Prostate gland (tissue), 2 donors: ENCODE data around the gene VSNL1. TPM values are rescaled to one million over a fixed set of nuclear protein-coding genes. Genes with fewer than 3 reads are reported as not detected.

Source experiments
- DNase-seq: peaks from one replicate; pipeline ENCODE4 v3.0.0-alpha.2; 2019; ENCODE audit warnings: low spot score
- H3K27ac ChIP-seq, 2 donors: fragments of 200-600 bp; sonication (generic); 2 replicates each; pipeline ENCODE4 v1.5.1; 2017 to 2019
- H3K27me3 ChIP-seq: fragments of 200-600 bp; sonication (generic); replicated peaks from 2 replicates; pipeline ENCODE4 v1.5.1; 2019; ENCODE audit not compliant: insufficient read depth
- H3K36me3 ChIP-seq, 2 donors: fragments of 200-600 bp; sonication (generic); 1 replicate in 1 of 2; 2 replicates in 1 of 2; pipeline versions ENCODE4 v1.5.1 to v1.8.1; 2017 to 2019
- H3K4me1 ChIP-seq: fragments of 200-600 bp; sonication (generic); replicated peaks from 2 replicates; pipeline ENCODE4 v1.5.1; 2019
- H3K4me3 ChIP-seq, 2 donors: fragments of 200-600 bp; sonication (generic); 2 replicates each; pipeline ENCODE4 v1.5.1; 2017 to 2019
- H3K9me3 ChIP-seq: fragments of 200-600 bp; sonication (generic); 2 replicates; pipeline ENCODE4 v1.5.1; 2017
- CTCF ChIP-seq, 4 experiments: fragments of 200-600 bp in 2 of 4; fragments of 450-650 bp in 2 of 4; sonication (generic) in 2 of 4; IDR thresholded peaks; 1 replicate in 3 of 4; 2 replicates in 1 of 4; pipeline ENCODE4 v1.5.1; 2016 to 2019; ENCODE audit warnings: antibody characterized with exemption in 4 of 4, mild to moderate bottlenecking in 2 of 4, moderate library complexity in 2 of 4
- POLR2A ChIP-seq: fragments of 450-650 bp; IDR thresholded peaks from one replicate; pipeline ENCODE4 v1.6.1; 2016; ENCODE audit warnings: antibody characterized with exemption, mild to moderate bottlenecking
- POLR2AphosphoS5 ChIP-seq: sonication (generic); formaldehyde crosslinking; IDR thresholded peaks from one replicate; pipeline ENCODE4 v1.6.1; 2017; ENCODE audit warnings: antibody characterized with exemption
- WGBS: methylation state at CpG from one replicate; pipeline ENCODE4 v1.1.5; 2018; 5-methylcytosine and 5-hydroxymethylcytosine counted together
- intact Hi-C: fragments of 100-400 bp; cut with DNase I; formaldehyde crosslinking; loops from one replicate; pipeline ENCODE4 v1.14.2; 2022
- total RNA-seq, 2 donors: library from RNA; depleted of rRNA; stranded (reverse); fragments of >200 nt; gene quantifications; one replicate each; pipeline ENCODE4 v1.1.0, GENCODE V29; 2016

Gene VSNL1
- total RNA-seq, 2 donors from 2014 or later: 4.4 to 11.7 TPM

- TF ChIP-seq POLR2A: no peak
- no peak for TF ChIP-seq POLR2AphosphoS5
- TF ChIP-seq CTCF (IDR thresholded peaks at IDR 0.05): no peak
- Histone ChIP-seq H3K4me1 (no peaks in the 10 kb centered on the region), H3K36me3 (no peaks in the 10 kb centered on the region), H3K27me3 (no peaks in the 10 kb centered on the region), H3K27ac (no peak overlapping the region), H3K9me3 (no peaks in the 10 kb centered on the region), H3K4me3 (no peak overlapping the region)
- intact Hi-C loops: no loop called here
- DNase-seq: no peak
- WGBS: 90% methylated on average over 4 of the region's 4 CpGs
Measured at GRCh38 chr2:17614174-17614930, 73.9 kb downstream of the VSNL1 start.

GRCh38 chr2:17615147-17615546 is 74.7 kb downstream of the VSNL1 start:
- Histone ChIP-seq H3K36me3 (no peaks in the 10 kb centered on the region), H3K27me3 (no peaks in the 10 kb centered on the region), H3K9me3 (no peaks in the 10 kb centered on the region), H3K4me1 (no peaks in the 10 kb centered on the region), H3K4me3 (no peak overlapping the region), H3K27ac (no peak overlapping the region)
- WGBS: 72% methylated on average over 1 of the region's 1 CpG
- intact Hi-C loops: no loop called here
- DNase-seq: no peak
- no peak for TF ChIP-seq CTCF (IDR thresholded peaks at IDR 0.05)

GRCh38 chr2:17615728-17616351 is 75.3 kb downstream of the VSNL1 start:
- 100% methylated on average over 1 of the region's 1 CpG for WGBS
- TF ChIP-seq CTCF (IDR thresholded peaks at IDR 0.05) (no peak), POLR2AphosphoS5 (no peak), POLR2A (no peak)
- Histone ChIP-seq H3K36me3 (no peaks in the 10 kb centered on the region), H3K27ac (no peak overlapping the region), H3K4me1 (no peaks in the 10 kb centered on the region), H3K9me3 (no peaks in the 10 kb centered on the region), H3K27me3 (no peaks in the 10 kb centered on the region), H3K4me3 (no peak overlapping the region)
- no peak for DNase-seq
- intact Hi-C loops: no loop called here

- TF ChIP-seq POLR2A (no peak), POLR2AphosphoS5 (no peak), CTCF (IDR thresholded peaks at IDR 0.05) (no peak)
- DNase-seq: no peak
- no peak overlapping the region for H3K27ac ChIP-seq
- no peaks in the 10 kb centered on the region for H3K4me1 ChIP-seq
- intact Hi-C loops: no loop called here
- no peaks in the 10 kb centered on the region for H3K27me3 ChIP-seq
- H3K9me3 ChIP-seq: no peaks in the 10 kb centered on the region
- H3K36me3 ChIP-seq: no peaks in the 10 kb centered on the region
- WGBS: 100% methylated on average over 1 of the region's 1 CpG
- no peak overlapping the region for H3K4me3 ChIP-seq
Measured at GRCh38 chr2:17616405-17616804, 75.9 kb downstream of the VSNL1 start.

GRCh38 chr2:17617516-17617915 is 77.0 kb downstream of the VSNL1 start:
- no peak overlapping the region for H3K27ac ChIP-seq
- H3K4me1 ChIP-seq: no peaks in the 10 kb centered on the region
- 80% methylated on average over 5 of the region's 5 CpGs for WGBS
- H3K4me3 ChIP-seq: no peak overlapping the region
- intact Hi-C loops: no loop called here
- no peaks in the 10 kb centered on the region for H3K27me3 ChIP-seq
- no peaks in the 10 kb centered on the region for H3K9me3 ChIP-seq
- H3K36me3 ChIP-seq: no peaks in the 10 kb centered on the region
- DNase-seq: no peak
- TF ChIP-seq CTCF (IDR thresholded peaks at IDR 0.05) (no peak), POLR2A (no peak), POLR2AphosphoS5 (no peak)
